HG03025 (cell line): ENCODE measurements around the gene USP16.
"Not testable (repeated sequence)": the region's sequence is repeated elsewhere in the genome, so short reads cannot be mapped to it uniquely, and the experiment has no call there.

ENCODE experiments used
- ATAC-seq: cut with Tn5 transposase; IDR thresholded peaks from one replicate; pipeline ENCODE4 v1.9.1; 2021; ENCODE audit warnings: mild to moderate bottlenecking, moderate library complexity; ENCODE audit not compliant: unreplicated experiment, low FRiP score

USP16 gene

GRCh38 chr21:29030909-29031308 lies 6.4 kb downstream of the USP16 start:
- ATAC-seq, result no peak

- no peak for ATAC-seq
Measured at GRCh38 chr21:29033301-29033700, 8.8 kb downstream of the USP16 start.

DNA sequence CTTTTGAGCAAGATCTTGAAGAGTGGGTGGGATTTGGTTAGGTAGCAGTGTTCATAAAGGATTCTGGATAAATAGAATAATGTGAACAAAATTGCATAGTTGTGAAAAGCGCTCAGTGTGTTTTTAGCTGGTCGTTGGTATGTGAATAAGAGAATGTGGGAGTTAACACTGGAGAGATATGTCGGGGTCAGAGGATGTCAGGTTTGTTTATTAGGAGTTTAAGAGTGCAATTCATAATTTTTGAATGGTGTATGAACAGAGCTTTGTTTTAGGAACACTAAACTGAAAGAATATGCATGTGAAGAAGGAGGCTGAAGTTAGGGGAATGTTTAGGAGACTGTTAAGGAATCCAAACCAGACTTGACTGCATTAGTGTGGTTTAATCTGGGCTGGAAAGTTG lies 9.4 kb downstream of the USP16 start:
- no peak for ATAC-seq

- ATAC-seq, result no peak
Measured at GRCh38 chr21:29034678-29035077, 10.2 kb downstream of the USP16 start.

- no peak for ATAC-seq
Measured at GRCh38 chr21:29052224-29052623, 27.8 kb downstream of the USP16 start.

GRCh38 chr21:29053011-29053553 lies 28.6 kb downstream of the USP16 start:
- no peak for ATAC-seq

GRCh38 chr21:29053656-29054055 lies 29.2 kb downstream of the USP16 start:
- no peak for ATAC-seq

- no peak for ATAC-seq
Measured at GRCh38 chr21:29055080-29055479, 30.6 kb downstream of the USP16 start.

- no peak for ATAC-seq
Measured at GRCh38 chr21:29056005-29056404, 31.5 kb downstream of the USP16 start.

DNA sequence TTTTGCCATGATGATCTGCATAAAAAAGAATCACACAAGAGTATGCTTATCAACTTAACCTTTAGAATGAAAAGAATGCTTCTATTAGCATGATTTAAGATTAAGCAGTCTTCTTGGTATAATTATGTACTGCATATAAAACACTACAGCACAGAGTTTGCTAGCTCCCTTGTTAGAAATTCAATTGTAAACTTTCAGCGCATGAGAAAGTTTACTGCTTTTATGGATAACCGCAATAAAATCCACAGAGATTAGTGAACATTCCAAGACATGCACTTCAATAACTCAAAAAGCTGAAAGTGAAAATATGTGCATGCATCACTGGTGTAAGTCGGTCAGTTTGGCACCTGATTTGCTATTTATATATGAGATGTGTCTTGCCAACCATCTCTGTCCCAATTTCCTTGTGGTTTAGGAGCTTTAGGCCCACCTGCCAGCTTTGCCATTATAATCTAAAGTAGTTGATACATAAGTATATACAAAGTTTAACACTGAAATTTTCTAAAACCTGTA lies 32.1 kb downstream of the USP16 start:
- no peak for ATAC-seq

GRCh38 chr21:29064850-29065481 lies 40.5 kb downstream of the USP16 start:
- peak; percentile 92 for ATAC-seq

DNA sequence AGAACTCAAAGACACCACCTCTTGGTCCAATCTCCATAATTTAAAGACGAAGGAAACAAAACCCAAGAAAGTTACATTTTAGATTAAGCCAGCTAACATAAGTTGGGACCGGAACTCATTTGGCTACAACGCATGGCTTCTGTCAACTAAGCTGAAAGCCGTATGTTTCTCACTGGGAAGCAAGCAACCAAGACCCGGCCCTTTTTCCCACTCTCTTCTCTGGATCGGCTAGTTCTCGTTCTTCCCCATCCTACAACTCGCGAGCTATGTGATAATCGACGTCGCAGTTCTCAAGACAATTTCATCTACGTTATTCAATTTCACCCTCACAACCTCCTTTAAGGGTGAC lies 48.4 kb downstream of the USP16 start:
- ATAC-seq, result no peak

DNA sequence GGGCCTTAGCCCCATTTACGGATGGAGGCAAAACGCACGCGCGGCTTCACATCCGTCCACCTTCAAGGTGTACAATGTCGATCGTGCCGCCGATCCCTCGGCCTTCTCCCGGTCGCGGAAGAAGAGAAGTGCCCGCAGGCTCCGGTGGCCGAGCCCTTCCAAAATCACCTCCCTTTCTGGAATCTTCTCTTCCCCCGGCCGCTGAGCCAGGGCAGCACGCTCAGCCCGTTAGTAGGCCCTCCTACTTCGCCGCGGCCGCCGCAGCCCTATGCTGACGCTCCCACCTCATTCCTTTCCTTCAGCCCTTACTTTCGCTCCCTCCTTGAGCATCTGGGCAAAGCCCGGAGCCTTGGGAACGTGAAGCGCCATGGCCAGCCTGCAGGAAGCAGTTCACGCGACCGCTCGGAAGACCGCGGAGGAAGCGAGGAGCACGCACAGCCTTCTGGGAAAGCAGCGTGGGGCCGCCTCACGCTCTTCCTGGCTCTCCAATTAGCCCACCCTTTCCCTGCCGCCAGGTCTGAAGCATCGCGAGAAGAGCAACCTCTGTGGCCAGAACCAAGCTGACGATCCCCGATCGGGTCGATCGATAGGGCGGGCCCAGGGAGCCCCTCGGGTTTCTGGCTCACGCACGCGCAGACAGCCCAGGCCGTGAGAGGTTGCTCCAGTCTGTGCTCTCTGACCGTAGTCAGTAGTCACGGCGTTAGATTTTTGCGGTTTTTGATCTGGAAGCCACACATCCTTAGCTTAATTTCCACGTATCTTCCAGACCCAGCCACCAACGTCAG lies 48.9 kb downstream of the USP16 start, which contains the start of gene CCT8:
Gene CCT8, minus strand, starts transcription at position 427 of the 785 bp plus-strand sequence. Its CDS starts 58 bp downstream, at position 369.
- ATAC-seq, result peak; percentile 83

DNA sequence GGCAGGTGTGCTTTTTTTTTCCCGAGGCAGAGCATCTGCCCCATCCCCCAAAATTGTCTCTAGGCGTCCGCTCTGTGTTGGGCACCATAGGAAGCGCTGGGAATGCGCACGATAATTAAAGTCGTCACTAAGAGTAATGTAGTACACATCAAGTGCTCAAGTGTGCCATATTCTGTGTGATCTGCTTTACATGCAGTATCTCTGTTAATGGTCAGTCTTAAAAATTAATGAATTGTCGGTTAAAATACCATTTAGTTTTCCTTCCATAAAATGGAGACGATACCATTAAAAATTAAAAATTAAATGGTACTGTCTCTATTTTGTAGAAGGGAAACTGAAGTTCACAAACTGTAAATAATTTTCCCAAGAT lies 49.5 kb downstream of the USP16 start:
- peak; percentile 7 for ATAC-seq

DNA sequence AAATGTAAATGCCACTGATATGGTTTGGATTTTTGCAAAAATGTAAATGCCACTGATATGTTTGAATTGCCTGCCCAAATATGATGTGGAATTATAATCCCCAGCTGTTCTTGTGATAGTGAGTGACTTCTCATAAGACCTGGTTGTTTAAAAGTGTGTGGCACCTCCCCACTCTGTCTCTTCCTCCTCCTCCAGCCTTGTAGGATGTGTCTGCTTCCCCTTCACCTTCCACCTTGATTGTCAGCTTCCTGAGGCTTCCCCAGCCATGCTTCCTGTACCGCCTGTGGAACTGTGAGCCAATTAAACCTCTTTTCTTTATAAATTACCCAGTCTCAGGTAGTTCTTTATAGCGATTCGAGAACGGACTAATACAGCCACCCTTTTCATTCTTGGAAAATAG lies 50.3 kb downstream of the USP16 start:
- no peak for ATAC-seq

GRCh38 chr21:29075706-29076466 lies 51.4 kb downstream of the USP16 start:
- no peak for ATAC-seq

- not testable (repeated sequence) for ATAC-seq
Measured at GRCh38 chr21:29076731-29077640, 52.5 kb downstream of the USP16 start.

DNA sequence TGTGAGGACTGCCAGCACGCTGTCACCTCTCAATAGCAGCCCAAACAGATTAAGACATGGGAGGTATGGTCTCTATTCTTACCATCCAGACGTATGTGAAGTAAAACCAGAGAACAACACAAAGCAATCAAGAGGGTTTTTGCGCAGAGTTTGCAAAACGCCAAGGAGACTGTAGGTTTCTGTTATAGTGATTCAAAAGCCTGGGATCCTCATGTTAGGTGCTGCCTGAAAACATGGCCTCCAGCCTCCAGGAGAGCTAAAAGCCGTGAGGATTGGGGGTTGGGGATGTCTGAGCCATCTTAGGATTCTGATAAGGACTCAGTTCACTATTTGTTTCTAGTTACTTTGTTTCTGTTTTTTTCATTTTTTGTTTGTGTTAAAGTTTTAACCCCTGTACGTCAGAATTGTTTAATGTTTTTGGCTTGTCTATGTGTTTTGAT lies 53.2 kb downstream of the USP16 start:
- no peak for ATAC-seq

DNA sequence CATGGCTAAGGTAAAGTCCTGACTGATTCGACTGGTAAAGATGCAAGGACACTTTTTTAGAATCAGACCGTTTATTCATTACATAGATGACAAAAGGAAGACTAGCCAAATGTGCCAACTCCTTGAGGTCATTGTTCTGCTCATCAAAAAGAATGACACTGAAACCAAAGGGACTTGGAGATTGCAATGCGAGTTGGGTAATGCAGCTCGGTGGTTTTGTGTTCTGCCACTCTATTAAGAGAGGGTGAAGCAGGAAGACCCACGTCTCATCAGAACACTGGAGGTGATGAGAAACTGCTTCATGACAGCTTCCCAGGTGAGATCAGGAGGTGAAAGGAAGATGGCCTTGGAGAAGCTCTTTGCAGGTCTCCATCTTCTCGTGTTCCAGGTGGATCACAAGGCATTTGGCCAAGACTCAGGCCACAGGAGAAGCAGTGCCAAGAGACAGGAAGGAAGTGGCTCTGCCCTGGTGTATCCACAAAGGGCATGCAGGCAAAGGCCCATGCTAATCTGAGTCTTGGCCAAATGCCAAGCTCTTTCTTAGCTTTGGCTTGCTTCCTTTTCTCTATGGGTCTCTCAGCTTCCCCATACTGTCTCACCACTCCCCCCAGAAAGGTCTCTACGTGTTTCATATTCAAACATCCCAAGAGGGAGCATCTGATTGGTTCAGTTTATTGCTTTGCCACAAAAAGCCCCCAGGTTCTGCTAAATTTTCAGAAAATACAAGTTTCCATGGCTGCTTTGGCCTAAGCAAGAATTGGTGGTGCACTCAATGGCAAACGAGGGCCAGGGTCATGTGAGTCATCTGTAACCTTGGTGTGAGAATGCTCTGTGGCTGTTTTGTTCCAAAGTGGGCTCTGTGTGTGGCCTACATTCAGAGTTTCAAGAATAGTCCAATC lies 54.6 kb downstream of the USP16 start:
- peak; percentile 46 for ATAC-seq
